Activated T-helper 1 cell treated with anti-CD3 and anti-CD28 coated beads, Interleukin-12 subunit alpha, Interleukin-12 subunit beta, Interleukin-2, Interleukin-4 antibody, amounts not matched to agents 30 ng/mL and 10 ng/mL and 1 ng/mL, durations not matched to agents 14 hours and 24 hours and 36 hours (primary cell): ENCODE measurements around the gene NPAS3. TPM values are rescaled to one million over a fixed set of nuclear protein-coding genes. Genes with fewer than 3 reads are reported as not detected.

Source experiments
- DNase-seq: peaks from one replicate; pipeline ENCODE4 v3.0.0; 2021; ENCODE audit warnings: low spot score
- H3K27ac Mint-ChIP-seq: one replicate; pipeline ENCODE4 v1.8.0; 2021; ENCODE audit warnings: mild to moderate bottlenecking, mixed read lengths
- H3K27me3 Mint-ChIP-seq: one replicate; pipeline ENCODE4 v1.8.0; 2022; ENCODE audit warnings: mild to moderate bottlenecking, moderate library complexity, mixed read lengths; ENCODE audit not compliant: insufficient read depth
- H3K36me3 Mint-ChIP-seq: one replicate; pipeline ENCODE4 v1.8.0; 2021; ENCODE audit warnings: low read depth, mixed read lengths
- H3K4me1 Mint-ChIP-seq: one replicate; pipeline ENCODE4 v1.8.0; 2021; ENCODE audit warnings: low read depth, mixed read lengths
- H3K4me3 Mint-ChIP-seq: one replicate; pipeline ENCODE4 v1.8.0; 2021; ENCODE audit warnings: mild to moderate bottlenecking, moderate library complexity, mixed read lengths
- H3K9me3 Mint-ChIP-seq: one replicate; pipeline ENCODE4 v1.8.0; 2021; ENCODE audit warnings: mixed read lengths
- intact Hi-C: fragments of 100-400 bp; cut with micrococcal nuclease; formaldehyde crosslinking; loops from one replicate; pipeline ENCODE4 v1.15.1; 2024
- total RNA-seq: library from RNA; stranded (reverse); gene quantifications from 2 replicates; pipeline ENCODE4 v1.2.3, GENCODE V29; 2022

Gene NPAS3
- total RNA-seq, 1 donor from 2014 or later, result not detected

- no peaks in the 10 kb centered on the region for H3K4me1 Mint-ChIP-seq
- DNase-seq, result no peak
- H3K36me3 Mint-ChIP-seq, result no peaks in the 10 kb centered on the region
- H3K27ac Mint-ChIP-seq, result no peak overlapping the region
- no peaks in the 10 kb centered on the region for H3K9me3 Mint-ChIP-seq
- peaks cover 5% of the 10 kb centered on the region for H3K27me3 Mint-ChIP-seq
- H3K4me3 Mint-ChIP-seq, result no peak overlapping the region
- intact Hi-C loops, result no loop called here
Observed at GRCh38 chr14:32950584-32950983, 11.9 kb downstream of the NPAS3 start.

- H3K4me3 Mint-ChIP-seq, result no peak overlapping the region
- no peak overlapping the region for H3K27ac Mint-ChIP-seq
- no peaks in the 10 kb centered on the region for H3K27me3 Mint-ChIP-seq
- no peaks in the 10 kb centered on the region for H3K9me3 Mint-ChIP-seq
- H3K4me1 Mint-ChIP-seq, result no peaks in the 10 kb centered on the region
- no peak for DNase-seq
- no peaks in the 10 kb centered on the region for H3K36me3 Mint-ChIP-seq
- intact Hi-C loops, result no loop called here
Observed at GRCh38 chr14:32967421-32967820, 28.7 kb downstream of the NPAS3 start.

- no peaks in the 10 kb centered on the region for H3K4me1 Mint-ChIP-seq
- H3K27me3 Mint-ChIP-seq, result no peaks in the 10 kb centered on the region
- no peak overlapping the region for H3K4me3 Mint-ChIP-seq
- no peaks in the 10 kb centered on the region for H3K9me3 Mint-ChIP-seq
- DNase-seq, result no peak
- intact Hi-C loops, result no loop called here
- no peaks in the 10 kb centered on the region for H3K36me3 Mint-ChIP-seq
- no peak overlapping the region for H3K27ac Mint-ChIP-seq
Observed at GRCh38 chr14:32968972-32969544, 30.4 kb downstream of the NPAS3 start.

GRCh38 chr14:32977913-32978312 is 39.2 kb downstream of the NPAS3 start:
- Mint-ChIP-seq H3K27ac (no peak overlapping the region), H3K27me3 (no peaks in the 10 kb centered on the region), H3K36me3 (no peaks in the 10 kb centered on the region), H3K9me3 (no peaks in the 10 kb centered on the region), H3K4me3 (no peak overlapping the region), H3K4me1 (no peaks in the 10 kb centered on the region)
- intact Hi-C loops, result no loop called here
- DNase-seq, result no peak

- intact Hi-C loops, result no loop called here
- Mint-ChIP-seq H3K4me1 (no peaks in the 10 kb centered on the region), H3K36me3 (no peaks in the 10 kb centered on the region), H3K4me3 (no peak overlapping the region), H3K27me3 (no peaks in the 10 kb centered on the region), H3K27ac (no peak overlapping the region), H3K9me3 (no peaks in the 10 kb centered on the region)
- DNase-seq, result no peak
Observed at GRCh38 chr14:32978691-32979255, 40.1 kb downstream of the NPAS3 start.

- no peaks in the 10 kb centered on the region for H3K27me3 Mint-ChIP-seq
- H3K4me1 Mint-ChIP-seq, result no peaks in the 10 kb centered on the region
- intact Hi-C loops, result no loop called here
- no peaks in the 10 kb centered on the region for H3K9me3 Mint-ChIP-seq
- no peak for DNase-seq
- H3K27ac Mint-ChIP-seq, result no peak overlapping the region
- H3K4me3 Mint-ChIP-seq, result no peak overlapping the region
- no peaks in the 10 kb centered on the region for H3K36me3 Mint-ChIP-seq
Observed at GRCh38 chr14:32980178-32980901, 41.7 kb downstream of the NPAS3 start.

GRCh38 chr14:32980902-32981501 is 42.3 kb downstream of the NPAS3 start:
- Mint-ChIP-seq H3K4me3 (no peak overlapping the region), H3K4me1 (no peaks in the 10 kb centered on the region), H3K36me3 (no peaks in the 10 kb centered on the region), H3K27me3 (no peaks in the 10 kb centered on the region), H3K9me3 (no peaks in the 10 kb centered on the region), H3K27ac (no peak overlapping the region)
- no peak for DNase-seq
- intact Hi-C loops, result no loop called here

GRCh38 chr14:32984241-32984930 is 45.7 kb downstream of the NPAS3 start:
- intact Hi-C loops, result no loop called here
- H3K36me3 Mint-ChIP-seq, result no peaks in the 10 kb centered on the region
- H3K9me3 Mint-ChIP-seq, result no peaks in the 10 kb centered on the region
- no peak for DNase-seq
- H3K27ac Mint-ChIP-seq, result no peak overlapping the region
- H3K4me1 Mint-ChIP-seq, result no peaks in the 10 kb centered on the region
- H3K27me3 Mint-ChIP-seq, result no peaks in the 10 kb centered on the region
- H3K4me3 Mint-ChIP-seq, result no peak overlapping the region

- Mint-ChIP-seq H3K9me3 (no peaks in the 10 kb centered on the region), H3K27me3 (no peaks in the 10 kb centered on the region), H3K27ac (no peak overlapping the region), H3K36me3 (no peaks in the 10 kb centered on the region), H3K4me1 (no peaks in the 10 kb centered on the region), H3K4me3 (no peak overlapping the region)
- DNase-seq, result no peak
- intact Hi-C loops, result no loop called here
Observed at GRCh38 chr14:32985866-32986265, 47.2 kb downstream of the NPAS3 start.

GRCh38 chr14:32986791-32987540 is 48.3 kb downstream of the NPAS3 start:
- Mint-ChIP-seq H3K36me3 (no peaks in the 10 kb centered on the region), H3K4me1 (no peaks in the 10 kb centered on the region), H3K27me3 (no peaks in the 10 kb centered on the region), H3K4me3 (no peak overlapping the region), H3K9me3 (no peaks in the 10 kb centered on the region), H3K27ac (no peak overlapping the region)
- no peak for DNase-seq
- intact Hi-C loops, result no loop called here

- no peak for DNase-seq
- intact Hi-C loops, result no loop called here
- Mint-ChIP-seq H3K9me3 (no peaks in the 10 kb centered on the region), H3K36me3 (no peaks in the 10 kb centered on the region), H3K27ac (no peak overlapping the region), H3K4me1 (no peaks in the 10 kb centered on the region), H3K4me3 (no peak overlapping the region), H3K27me3 (no peaks in the 10 kb centered on the region)
Observed at GRCh38 chr14:32991691-32992090, 53.0 kb downstream of the NPAS3 start.

- Mint-ChIP-seq H3K9me3 (peaks cover 7% of the 10 kb centered on the region), H3K27ac (no peak overlapping the region), H3K36me3 (no peaks in the 10 kb centered on the region), H3K4me3 (no peak overlapping the region), H3K4me1 (no peaks in the 10 kb centered on the region), H3K27me3 (no peaks in the 10 kb centered on the region)
- intact Hi-C loops, result no loop called here
- no peak for DNase-seq
Observed at GRCh38 chr14:32993921-32994320, 55.2 kb downstream of the NPAS3 start.
